Measurements from ENCODE around the gene FCGR1A.
"Not testable (repeated sequence)": the region's sequence is repeated elsewhere in the genome, so short reads cannot be mapped to it uniquely, and the experiment has no call there.

The FCGR1A gene

DNA sequence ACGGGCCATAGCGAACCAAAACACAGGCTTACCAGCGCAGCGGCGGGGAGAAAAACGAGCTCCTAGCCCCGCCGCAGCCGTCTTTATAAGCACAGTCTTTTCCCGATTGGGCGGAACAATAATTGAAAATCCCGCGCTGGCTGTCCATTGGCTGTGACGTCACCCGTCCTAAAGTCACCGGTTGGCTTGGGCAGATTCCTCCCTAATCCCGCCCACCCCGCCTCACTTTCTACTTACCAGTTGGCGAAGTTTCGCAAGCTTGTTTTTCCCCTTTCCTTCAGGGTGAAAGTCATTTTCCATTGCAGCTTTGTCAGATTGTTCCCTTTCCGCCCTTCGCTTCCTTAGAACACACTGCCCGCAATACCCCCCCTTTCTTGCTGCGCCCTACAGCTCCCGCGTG lies 58.7 kb downstream of the FCGR1A start:
- DNase-seq, result not testable (repeated sequence)

All from NCI-H187 treated with DMSO at 0.1 percent for 48 hours (cell line).